ENCODE results near the gene SEC24C.
"Not testable (repeated sequence)": the region's sequence is repeated elsewhere in the genome, so short reads cannot be mapped to it uniquely, and the experiment has no call there.

SEC24C gene

DNA sequence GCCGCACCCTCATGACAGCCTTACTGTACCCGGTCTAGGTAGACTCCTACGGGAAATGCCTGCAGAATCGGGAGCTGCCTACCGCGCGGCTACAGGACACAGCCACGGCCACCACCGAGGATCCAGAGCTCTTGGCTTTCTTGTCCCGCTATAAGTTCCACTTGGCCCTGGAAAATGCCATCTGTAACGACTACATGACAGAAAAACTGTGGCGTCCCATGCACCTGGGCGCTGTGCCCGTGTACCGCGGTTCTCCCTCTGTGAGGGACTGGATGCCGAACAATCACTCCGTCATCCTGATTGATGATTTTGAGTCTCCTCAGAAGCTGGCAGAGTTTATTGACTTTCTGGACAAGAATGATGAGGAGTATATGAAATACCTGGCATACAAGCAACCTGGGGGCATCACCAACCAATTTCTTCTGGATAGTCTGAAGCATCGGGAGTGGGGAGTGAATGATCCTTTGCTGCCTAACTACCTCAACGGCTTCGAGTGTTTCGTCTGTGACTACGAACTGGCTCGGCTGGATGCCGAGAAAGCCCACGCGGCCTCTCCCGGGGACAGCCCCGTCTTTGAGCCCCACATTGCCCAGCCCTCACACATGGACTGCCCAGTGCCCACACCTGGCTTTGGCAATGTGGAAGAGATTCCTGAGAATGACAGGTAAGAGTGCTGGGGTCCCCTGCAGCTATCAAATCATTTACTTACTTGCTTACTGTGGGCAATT, 29.1 kb downstream of the SEC24C start:
- DNase-seq, result peak; percentile 35 to 48

DNA sequence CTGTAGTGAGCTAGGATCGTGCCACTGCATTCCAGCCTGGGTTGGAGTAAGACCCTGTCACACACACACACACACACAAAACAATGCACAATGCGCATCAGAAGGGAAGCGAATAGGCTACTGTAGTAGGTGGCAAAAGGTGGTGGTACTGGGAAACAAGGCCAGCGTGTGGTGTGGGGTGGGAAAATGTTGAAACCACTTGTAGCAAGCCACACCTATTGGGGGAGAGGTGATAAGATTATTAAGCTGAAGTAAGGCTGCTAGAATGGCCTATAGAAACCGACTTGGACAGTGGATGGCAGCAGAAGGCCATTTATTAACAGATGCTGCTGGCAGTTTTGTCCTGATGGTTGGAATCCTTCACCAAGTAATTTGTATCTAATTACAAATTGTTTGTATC, 30.5 kb downstream of the SEC24C start:
- DNase-seq, result no peak

DNA sequence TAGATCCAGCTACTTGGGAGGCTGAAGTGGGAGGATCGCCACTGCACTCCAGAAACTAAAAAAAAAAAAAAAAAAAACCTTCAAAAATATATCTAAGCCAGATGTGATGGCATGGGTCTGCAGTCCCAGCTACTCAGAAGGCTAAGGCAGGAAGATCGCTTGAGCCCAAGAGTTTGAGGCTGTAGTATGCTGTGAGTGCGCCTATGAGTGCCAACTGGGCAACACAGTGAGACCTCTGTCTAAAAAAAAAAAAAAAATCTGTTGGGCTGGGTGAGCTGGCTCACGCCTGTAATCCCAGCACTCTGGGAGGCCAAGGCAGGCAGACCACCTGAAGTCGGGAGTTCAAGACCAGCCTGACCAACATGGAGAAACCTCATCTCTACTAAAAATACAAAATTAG, 34.8 kb downstream of the SEC24C start:
- DNase-seq, result no peak

DNA sequence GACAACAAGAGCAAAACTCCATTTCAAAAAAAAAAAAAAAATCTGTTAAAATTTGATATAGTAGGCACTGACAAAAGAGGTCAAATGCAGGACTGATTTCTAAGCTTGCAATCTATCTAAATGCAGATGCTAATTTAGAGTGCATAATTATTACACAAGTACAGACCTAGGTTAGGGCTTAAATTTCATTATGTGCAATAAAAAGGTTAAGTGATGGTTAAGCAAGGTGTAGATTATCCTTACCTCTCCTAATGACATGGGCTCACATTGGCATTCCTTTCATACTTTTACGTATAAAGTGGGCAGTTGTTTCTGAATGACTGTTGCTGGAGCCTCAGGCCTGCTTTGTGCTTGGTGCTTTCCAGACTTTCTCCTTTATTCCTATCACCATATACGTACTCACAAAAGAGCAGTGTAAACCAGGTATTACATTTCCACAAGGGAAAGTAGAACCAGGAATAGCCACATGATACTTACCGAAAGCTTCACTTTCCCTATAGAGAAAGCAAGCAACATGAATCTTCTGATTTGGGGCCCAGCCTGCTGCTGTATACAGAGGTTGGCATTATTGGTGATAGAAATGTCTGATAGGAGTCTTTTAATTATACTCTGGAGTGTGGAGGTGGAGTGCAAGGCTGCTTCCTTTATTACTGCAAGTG, 35.5 kb downstream of the SEC24C start:
- no peak for DNase-seq

DNA sequence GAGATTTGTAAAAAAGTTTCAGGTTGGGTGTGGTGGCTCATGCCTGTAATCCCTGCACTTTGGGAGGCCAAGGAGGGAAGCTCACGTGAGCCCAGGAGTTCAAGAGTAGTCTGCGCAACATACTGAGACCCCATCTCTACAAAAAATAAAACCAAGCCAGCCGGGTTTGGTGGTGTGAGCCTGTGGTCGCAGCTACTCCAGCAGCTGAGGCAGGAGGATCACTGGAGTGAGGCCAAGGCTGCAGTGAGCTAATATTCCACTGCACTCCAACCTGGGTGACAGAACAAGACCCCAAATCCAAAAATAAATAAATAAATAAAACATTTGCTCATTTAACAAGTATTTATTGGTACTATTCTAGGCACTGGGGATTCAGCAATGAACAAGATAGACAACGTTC, 36.1 kb downstream of the SEC24C start:
- no peak for DNase-seq

DNA sequence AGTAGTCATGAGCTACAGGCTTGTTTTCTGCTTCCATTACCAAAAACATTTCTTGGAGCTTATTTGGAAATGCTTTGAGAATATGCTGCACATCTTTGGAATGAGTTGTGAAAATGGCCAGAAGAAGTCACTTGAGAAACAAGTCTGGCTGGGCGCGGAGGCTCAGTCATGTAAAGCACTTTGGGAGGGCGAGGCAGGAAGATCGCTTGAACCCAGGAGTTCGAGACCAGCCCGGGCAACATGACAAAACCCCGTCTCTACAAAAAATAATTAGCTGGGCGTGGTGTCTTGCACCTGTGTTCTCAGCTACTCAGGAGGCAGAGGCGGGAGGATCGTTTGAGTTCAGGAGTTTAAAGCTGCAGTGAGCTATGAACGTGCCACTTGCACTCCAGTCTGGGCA, 36.8 kb downstream of the SEC24C start:
- no peak for DNase-seq

DNA sequence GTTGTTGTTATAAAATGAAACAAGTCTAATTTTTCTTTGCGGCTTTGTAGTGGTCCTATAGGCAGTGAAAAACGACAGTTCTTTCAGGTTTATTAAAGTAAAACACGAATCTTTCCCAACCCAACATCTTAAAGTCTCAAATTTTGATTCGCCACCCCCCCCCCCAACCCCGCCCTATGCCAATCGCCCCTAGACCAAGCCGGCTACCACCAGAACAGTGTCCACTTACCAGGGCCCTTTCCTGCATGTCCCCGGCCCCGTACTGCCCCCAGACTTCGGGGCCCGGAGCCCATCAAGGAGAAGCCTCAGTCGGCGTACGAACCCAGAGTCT, 37.3 kb downstream of the SEC24C start:
- no peak for DNase-seq

DNA sequence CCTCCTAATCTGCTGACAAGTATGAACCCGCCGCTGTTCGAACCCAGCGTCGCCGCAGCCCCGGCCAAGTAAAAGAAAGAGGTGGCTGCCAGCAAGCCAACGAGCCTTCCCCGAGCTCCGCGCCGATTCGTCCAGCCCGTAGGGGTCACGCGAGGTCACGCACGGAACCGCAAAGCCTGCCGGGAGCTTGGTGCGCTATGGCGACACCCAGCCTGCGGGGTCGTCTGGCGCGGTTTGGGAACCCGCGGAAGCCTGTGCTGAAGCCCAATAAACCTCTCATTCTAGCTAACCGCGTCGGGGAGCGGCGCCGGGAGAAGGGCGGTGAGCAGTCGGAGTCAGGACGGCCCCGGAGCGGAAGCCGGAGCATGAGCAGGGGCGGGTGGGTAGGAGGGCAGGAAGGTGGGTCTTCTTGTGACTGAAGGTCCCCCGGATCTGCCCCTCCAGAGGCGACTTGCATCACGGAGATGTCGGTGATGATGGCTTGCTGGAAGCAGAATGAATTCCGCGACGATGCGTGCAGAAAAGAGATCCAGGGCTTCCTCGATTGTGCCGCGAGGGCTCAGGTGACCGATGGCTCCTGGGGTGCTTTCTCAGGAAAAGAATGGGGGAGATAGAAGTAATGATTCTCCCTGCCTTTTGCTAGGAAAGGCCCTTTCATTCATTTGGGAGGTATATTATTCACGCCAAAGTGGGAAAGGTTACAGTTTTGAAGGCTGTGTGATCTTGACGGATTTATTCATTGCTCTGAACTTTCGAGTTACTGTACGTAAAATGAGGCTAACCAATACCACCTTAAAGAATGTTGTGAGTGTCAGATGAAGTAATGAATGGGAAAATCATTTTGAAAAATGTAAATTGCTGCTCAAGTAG, 37.9 kb downstream of the SEC24C start, which contains the start of gene CHCHD1:
CHCHD1 (plus strand) TSS at position 170 of the 870 bp plus-strand sequence; CDS start at position 198, 28 bp downstream.
- peak; percentile 94 to 95 for DNase-seq

DNA sequence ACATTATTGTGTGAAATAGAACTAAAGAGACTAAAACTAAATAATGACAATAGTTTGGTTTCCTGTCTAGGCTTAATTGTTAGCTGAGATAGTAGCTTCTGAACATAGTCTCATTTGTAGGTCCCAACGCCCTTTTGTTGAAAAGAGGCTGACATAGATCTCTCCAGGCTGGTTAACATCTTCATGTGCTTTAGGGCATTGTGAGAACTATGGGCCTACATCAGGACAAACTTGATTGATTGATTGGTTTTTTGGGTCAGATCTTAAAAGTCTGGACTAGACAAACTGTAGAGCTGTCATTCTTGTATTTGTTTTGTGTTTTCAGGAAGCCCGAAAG, 38.5 kb downstream of the SEC24C start:
- DNase-seq, result no peak

DNA sequence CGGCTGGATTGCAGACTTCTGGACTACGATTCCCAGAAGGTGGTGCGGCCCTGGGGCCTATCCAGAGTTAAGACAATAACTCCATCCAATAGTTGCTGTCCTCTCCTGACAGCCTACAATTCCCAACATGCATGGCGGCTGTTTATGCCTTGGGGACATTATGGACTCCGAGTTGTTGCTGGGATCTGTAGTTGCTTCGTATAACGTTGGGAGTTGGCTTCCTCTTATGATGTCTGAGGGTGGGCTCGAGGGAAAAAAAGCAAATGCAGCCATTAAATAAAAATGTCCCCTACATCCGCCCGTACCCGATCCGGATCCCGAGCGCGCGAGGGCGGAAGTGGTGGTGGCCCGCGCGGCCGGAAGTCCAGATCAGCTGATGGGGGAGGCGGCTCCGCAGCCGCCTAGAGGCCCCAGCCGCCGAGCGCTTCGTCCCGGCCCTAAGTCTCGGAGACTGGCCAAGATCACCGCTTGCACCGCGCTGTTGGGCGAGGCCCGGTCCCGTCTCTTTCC, 41.1 kb downstream of the SEC24C start, which contains the start of gene ZSWIM8:
ZSWIM8 (plus strand) TSS at position 396 of the 510 bp plus-strand sequence. CDS start 273 bp downstream, outside the sequence.
- peak; percentile 79 to 85 for DNase-seq

DNA sequence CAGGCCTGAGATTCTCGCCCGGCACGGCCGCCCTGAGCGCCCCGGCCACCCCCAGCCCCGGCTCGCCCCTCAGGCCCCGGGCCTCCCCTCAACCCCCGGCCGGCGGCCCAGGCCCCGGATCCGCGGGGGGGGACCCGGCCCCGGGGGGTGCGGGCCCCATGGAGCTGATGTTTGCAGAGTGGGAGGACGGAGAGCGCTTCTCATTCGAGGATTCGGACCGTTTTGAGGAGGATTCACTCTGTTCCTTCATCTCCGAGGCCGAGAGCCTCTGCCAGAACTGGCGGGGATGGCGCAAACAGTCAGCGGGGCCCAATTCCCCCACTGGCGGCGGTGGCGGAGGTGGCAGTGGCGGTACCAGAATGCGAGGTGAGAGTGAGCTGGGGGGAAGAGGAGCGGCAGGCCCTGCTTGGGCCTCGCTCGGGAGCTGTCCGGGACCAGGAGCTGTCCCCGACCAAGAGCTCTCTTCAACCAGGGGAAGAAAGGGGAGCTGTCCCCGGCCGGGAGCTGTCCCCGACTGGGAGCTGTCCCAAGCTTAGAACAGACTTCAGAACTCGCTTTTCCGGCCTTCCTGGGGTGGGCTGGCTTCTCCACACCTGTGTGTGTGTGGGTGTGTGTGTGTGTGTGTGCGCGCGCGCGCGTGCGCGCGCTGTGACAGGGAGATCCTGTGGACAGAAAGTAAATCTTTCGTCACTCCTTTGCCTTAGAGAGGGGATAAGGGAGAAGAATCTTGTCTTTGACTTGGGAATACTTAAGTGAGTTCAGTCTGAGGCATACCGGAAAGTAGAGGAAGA, 41.7 kb downstream of the SEC24C start:
- peak; percentile 34 to 49 for DNase-seq

DNA sequence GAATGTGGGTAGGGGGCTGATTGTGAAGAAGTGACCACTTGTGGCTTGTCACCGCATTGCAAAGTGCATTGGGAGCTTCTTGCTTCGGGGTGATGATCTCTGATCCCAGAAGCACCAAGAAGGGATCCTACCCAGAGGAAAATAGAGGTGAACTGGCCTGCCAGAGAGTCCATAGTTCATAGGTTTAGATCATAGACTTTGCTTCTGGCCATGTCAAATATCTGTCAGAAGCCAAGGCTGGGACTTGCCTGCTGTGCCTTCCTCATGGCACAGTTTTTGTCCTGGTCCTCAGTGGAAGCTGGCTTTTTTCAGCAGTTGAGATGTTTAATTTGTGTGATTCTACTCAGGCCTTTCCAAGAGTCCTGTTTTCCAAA, 42.3 kb downstream of the SEC24C start:
- no peak for DNase-seq

DNA sequence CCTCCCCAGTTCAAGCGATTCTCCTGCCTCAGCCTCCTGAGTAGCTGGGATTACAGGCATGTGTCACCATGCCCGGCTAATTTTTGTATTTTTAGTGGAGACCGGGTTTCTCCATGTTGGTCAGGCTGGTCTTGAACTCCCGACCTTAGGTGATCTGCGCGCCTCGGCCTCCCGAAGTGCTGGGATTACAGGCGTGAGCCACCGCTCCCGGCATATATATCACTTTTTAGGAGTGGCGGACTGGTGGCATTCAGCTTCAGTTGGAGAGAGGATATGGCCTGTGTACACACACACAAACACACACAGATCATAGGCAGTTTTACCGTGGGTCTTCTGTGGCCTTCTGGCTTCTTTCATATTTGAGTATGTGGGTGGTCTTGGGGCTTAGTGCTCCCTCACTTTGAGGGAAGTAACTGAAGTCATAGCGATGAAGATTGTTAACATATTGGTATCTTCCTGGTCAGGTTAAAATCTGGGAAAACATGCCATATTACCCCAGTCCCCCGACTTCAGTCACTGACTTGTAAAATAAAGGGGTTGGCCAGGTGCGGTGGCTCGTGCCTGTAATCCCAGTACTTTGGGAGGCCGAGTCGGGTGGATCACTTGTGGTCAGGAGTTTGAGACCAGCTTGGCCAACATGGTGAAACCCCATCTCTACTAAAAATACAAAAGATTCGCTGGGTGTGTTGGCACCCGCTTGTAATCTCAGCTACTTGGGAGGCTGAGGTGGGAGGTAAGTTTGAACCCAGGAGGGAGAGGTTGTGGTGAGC, 43.0 kb downstream of the SEC24C start:
- DNase-seq, result not testable (repeated sequence)

DNA sequence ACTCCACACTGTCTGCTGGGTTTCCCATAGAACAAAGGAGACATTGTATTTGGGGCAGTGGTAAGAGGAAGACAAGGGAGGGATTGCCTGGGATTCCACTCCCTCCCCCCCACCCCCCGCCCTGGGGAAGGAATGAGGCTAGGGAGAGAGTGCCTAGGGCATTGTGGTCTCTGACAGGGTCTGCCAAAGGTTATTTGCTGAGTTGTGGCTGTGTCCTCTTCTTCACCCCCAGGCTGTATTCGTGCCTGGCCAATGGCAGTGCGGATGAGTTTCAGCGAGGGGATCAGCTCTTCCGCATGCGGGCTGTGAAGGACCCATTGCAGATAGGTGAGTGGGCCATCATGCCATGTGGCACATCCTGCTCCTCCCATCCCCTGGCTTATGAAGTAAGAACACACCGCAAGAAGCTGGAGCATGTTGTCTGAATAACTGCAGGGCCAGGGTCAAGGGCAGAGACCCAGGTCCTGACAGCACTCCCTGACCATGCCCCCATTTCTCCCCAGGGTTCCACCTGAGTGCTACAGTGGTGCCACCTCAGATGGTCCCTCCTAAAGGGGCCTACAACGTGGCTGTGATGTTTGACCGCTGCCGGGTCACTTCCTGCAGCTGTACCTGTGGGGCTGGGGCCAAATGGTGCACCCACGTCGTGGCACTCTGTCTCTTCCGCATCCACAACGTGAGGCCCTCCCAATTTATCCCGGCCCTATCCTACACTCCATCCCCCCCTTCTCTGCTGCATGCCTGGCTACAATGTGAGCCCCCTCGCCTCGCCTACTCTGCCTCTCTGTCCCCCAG, 44.9 kb downstream of the SEC24C start:
- no peak for DNase-seq

DNA sequence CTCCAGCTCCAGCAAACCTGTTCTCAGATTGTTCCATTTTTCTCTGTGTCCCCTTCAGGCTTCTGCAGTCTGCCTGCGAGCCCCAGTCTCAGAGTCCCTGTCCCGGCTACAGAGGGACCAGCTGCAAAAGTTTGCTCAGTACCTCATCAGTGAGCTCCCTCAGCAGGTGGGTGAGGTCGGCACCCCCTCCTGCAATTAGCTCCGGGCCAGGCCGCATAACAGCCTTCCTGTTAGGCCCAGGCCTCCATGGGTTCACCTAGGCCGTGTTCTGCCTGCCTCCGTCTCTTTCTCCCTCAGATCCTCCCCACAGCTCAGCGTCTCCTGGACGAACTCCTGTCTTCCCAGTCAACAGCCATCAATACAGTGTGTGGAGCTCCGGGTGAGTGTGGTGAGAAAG, 45.5 kb downstream of the SEC24C start:
- DNase-seq, result no peak

DNA sequence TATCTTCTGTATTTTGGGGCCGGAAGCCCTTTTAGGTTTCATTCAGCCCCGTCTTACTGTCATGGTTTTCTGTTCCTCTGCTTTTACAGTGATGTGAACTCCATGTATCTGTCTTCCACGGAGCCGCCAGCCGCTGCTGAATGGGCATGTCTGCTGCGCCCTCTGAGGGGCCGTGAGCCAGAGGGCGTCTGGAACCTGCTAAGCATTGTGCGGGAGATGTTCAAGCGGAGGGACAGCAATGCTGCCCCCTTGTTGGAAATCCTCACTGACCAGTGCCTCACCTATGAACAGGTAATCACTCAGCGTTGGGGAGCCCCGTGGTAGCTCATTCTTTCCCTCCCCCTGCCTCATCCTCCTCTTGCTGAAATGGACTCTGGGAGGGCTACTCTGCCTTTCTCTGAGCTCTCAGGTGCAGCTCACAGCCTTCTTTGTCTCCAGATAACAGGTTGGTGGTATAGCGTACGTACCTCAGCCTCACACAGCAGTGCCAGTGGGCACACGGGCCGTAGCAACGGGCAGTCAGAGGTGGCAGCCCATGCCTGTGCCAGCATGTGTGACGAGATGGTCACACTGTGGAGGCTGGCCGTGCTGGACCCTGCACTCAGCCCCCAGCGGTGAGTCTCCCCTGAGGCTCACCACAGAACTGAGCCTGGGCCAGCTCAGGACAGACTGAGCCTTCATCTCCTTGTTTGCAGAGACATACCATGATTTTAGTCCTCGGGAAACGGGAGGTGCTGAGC, 46.9 kb downstream of the SEC24C start:
- no peak for DNase-seq

DNA sequence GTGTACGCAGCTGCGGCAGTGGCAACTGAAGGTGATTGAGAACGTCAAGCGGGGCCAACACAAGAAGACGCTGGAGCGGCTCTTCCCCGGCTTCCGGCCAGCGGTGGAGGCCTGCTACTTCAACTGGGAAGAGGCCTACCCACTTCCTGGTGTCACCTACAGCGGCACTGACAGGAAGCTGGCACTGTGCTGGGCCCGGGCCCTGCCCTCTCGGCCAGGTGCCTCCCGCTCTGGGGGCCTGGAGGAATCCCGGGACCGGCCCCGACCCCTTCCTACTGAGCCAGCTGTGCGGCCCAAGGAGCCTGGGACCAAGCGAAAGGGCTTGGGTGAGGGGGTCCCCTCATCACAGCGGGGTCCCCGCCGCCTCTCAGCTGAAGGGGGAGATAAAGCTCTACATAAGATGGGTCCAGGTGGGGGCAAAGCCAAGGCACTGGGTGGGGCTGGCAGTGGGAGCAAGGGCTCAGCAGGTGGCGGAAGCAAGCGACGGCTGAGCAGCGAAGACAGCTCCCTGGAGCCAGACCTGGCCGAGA, 47.8 kb downstream of the SEC24C start:
- DNase-seq, result no peak

DNA sequence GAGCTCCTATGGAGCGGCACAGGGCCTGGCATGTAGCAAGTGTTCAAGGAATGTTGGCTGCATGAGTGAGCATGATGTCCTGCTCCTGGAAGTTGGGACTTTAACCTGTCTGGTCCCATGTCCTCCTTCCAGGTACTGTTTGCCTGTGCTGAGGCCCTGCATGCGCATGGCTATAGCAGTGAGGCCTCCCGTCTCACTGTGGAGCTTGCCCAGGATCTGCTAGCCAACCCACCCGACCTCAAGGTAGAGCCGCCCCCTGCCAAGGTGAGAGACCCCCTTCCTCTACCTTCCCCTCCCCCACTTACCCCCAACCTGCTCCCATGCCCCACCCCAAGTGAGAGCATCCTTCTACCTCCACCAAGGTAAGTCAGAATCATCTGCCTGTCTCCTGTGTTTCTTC, 49.3 kb downstream of the SEC24C start:
- no peak for DNase-seq

DNA sequence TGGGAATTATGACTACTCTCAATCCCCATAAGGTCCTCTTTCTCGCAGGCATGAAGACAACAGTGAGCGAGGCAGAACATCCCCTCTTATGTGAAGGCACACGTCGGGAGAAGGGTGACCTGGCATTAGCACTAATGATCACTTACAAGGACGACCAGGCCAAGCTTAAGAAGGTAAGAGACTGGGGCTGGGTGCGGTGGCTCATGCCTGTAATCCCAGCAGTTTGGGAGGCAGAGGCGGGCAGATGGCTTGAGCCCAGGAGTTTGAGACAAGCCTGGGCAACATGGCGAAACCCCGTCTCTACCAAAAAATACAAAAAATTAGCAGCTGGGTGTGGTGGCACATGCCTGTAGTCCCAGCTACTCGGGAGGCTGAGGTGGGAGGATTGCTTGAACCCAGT, 51.3 kb downstream of the SEC24C start:
- not testable (repeated sequence) for DNase-seq

DNA sequence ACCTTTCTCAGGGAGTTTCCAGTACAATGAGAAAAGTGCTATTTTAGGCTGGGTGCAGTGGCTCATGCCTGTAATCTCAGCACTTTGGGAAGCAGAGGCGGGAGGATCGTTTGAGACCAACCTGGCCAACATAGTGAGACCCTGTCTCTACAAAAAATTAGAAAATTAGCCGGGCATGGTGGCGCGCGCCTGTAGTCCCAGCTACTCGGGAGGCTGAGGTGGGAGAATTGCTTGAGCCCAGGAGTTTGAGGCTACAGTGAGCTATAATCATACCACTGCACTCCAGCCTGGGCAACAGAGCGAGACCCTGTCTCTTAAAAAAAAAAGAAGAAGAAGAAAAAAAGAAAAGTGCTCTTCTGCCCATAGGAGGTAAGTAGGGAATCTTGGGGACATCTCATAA, 51.9 kb downstream of the SEC24C start:
- DNase-seq, result not testable (repeated sequence)

All from activated CD4-positive, alpha-beta T cell treated with anti-CD3 and anti-CD28 coated beads, Interleukin-2, amount 50 U/mL, for 48 hours (primary cell).